ENCODE data around the gene APOBEC2. TPM values are rescaled to one million over a fixed set of nuclear protein-coding genes. Genes with fewer than 3 reads are reported as not detected.

The APOBEC2 gene
- total RNA-seq, 1 donor from 2014 or later = not detected

- DNase-seq (ENCODE audit: low read depth, low spot score) = no peak
Measured at GRCh38 chr6:41083072-41083471, 30.1 kb downstream of the APOBEC2 start.

GRCh38 chr6:41085182-41085581 lies 32.2 kb downstream of the APOBEC2 start:
- DNase-seq (ENCODE audit: low read depth, low spot score) = no peak

- DNase-seq (ENCODE audit: low read depth, low spot score) = no peak
Measured at GRCh38 chr6:41088451-41088850, 35.4 kb downstream of the APOBEC2 start.

GRCh38 chr6:41090841-41091761 lies 38.1 kb downstream of the APOBEC2 start:
- no peak for DNase-seq (ENCODE audit: low read depth, low spot score)

- no peak for DNase-seq (ENCODE audit: low read depth, low spot score)
Measured at GRCh38 chr6:41092421-41093140, 39.6 kb downstream of the APOBEC2 start.

- no peak for DNase-seq (ENCODE audit: low read depth, low spot score)
Measured at GRCh38 chr6:41093729-41094128, 40.7 kb downstream of the APOBEC2 start.

- DNase-seq (ENCODE audit: low read depth, low spot score) = peak; percentile 74
Measured at GRCh38 chr6:41097467-41098090, 44.6 kb downstream of the APOBEC2 start.

- DNase-seq (ENCODE audit: low read depth, low spot score) = peak; percentile 22
Measured at GRCh38 chr6:41098366-41098765, 45.4 kb downstream of the APOBEC2 start.

- no peak for DNase-seq (ENCODE audit: low read depth, low spot score)
Measured at GRCh38 chr6:41100871-41101287, 47.9 kb downstream of the APOBEC2 start.

- no peak for DNase-seq (ENCODE audit: low read depth, low spot score)
Measured at GRCh38 chr6:41103847-41104246, 50.8 kb downstream of the APOBEC2 start.

- DNase-seq (ENCODE audit: low read depth, low spot score) = no peak
Measured at GRCh38 chr6:41111017-41111416, 58.0 kb downstream of the APOBEC2 start.

Other genes with a start within 250 kb of the APOBEC2 start
- gene UNC5CL, start 14.0 kb upstream of the APOBEC2 start, total RNA-seq = 0.04 and 0.07 TPM in 2 replicates
- not detected in 2 replicates for gene TSPO2, start 10.7 kb upstream of the APOBEC2 start, total RNA-seq
- gene OARD1, start 19.2 kb downstream of the APOBEC2 start, total RNA-seq = 6.2 and 9.7 TPM in 2 replicates
- 19.2 and 19.3 TPM in 2 replicates for gene NFYA, start 19.8 kb downstream of the APOBEC2 start, total RNA-seq
- gene TREML1, start 101.1 kb downstream of the APOBEC2 start, total RNA-seq = not detected in 2 replicates
- gene TREM2, start 109.9 kb downstream of the APOBEC2 start, total RNA-seq = not detected in 2 replicates
- gene TREML2, start 147.9 kb downstream of the APOBEC2 start, total RNA-seq = not detected in 2 replicates
- not detected in 2 replicates for gene TREML4, start 175.1 kb downstream of the APOBEC2 start, total RNA-seq
- gene TREM1, start 233.5 kb downstream of the APOBEC2 start, total RNA-seq = not detected in 2 replicates

All from pulmonary artery endothelial cell (primary cell).